Fibroblast of skin of right biceps (primary cell): ENCODE data around the gene PMVK.

ENCODE experiments used
- DNase-seq: peaks from one replicate; pipeline ENCODE4 v3.0.0-alpha.2; 2013

PMVK gene

GRCh38 chr1:154964359-154964758 lies 27.8 kb upstream of the PMVK start:
- no peak for DNase-seq

GRCh38 chr1:154963643-154964042 lies 27.1 kb upstream of the PMVK start:
- no peak for DNase-seq

- DNase-seq: no peak
These were observed 26.3 kb upstream of the PMVK start for GRCh38 chr1:154962795-154963330.

- no peak for DNase-seq
These were observed 25.7 kb upstream of the PMVK start for GRCh38 chr1:154962156-154962749.

DNA sequence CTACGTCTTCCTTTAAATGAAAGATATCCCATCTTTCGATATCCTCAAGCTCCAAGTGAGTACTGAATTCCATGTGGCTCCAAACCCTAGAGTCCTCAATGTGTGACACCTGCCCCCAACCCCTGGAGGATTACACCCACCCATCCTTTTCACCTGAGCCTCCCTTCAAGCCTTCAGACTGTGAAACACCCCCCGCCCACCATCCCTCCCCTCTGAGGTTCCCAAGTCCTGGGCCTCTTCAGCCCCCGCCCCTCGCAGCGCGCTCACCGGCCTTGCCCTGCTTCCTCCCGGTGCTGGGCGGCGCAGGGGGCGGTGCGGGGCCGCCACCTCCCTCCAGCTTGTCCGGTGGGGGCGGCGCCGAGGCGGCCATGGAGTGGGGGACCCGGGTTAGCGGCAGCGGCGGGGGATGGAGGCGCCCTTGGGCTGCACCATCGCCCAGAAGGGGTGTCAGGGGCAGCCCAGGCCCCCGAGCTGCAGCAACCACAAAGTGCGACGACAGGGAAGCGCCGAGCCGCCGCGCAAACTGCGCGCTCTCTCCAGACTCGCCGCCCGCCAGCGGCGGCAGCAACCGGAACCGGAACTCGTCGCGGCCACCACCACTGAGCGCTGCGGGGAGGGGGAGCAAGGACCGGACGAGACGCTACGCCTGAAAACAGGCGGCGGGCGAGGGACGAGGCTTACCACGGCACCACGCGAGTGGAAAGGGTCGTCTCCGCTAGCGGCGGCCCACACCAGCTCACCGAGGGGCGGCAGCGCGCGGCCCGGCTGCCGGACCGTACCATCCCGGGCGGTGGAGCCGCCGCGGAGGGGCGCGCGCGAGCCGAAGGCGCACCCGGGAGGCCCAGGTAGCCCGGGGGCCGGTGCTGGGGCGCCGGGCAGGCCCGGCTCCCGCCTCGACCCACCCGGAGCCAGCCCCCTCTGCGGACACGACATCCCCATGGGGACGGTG lies 25.0 kb upstream of the PMVK start, which contains the start of gene PYGO2:
PYGO2 (minus strand) TSS at position 576 of the 949 bp plus-strand sequence; CDS start at position 370, 206 bp downstream.
- DNase-seq: peak; percentile 81

DNA sequence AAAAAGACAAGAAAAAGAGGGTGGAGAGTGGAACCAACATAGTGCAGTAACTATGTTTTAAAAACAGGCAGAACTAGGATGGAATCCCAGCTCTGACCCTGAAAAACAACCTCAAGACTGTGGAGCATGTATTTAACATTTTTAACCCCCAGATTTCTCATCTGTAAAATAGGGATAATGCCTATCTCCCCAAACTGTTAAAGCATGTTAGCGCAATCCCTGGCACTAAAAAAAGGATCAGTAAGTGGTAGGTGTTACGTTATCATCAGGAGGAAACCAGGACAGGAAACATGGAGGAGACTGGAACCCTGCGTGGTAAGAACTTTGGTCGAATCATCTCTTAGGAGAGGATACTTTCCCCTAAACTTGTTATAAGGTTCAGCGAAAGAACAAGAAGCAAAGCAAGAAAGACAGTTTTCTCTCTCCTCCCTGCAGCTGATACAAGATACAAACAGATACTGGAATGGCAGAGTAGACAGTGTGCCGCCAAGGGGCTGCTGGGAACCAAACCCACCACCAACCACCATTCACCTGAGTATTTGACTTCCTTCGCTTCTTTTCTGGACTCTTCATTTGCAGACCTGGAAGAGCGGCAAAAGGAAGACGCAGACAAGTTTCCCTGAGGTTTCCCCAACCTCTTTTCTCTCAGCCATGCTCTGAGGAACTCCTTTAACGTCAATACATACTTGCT lies 24.1 kb upstream of the PMVK start:
- DNase-seq: no peak

DNA sequence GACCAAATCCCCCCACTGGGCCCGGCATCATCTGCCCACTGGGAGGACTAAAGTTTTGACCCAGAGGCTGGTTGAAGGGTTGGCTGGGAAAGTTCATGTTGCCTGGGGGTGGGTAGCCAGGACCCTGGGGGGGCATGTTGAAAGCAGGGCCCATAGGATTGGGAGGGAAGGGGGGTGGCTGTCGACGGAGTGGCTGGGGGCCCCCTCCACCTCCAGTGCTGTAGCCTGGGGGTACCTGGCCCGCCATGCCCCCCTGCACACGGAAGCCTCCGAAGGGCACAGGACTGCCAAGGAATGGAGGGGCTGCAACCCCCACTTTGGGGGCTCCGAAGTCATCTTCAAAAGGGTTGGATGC lies 22.9 kb upstream of the PMVK start:
- DNase-seq: no peak

- no peak for DNase-seq
These were observed 22.3 kb upstream of the PMVK start for GRCh38 chr1:154958681-154959425.

- DNase-seq: no peak
These were observed 21.5 kb upstream of the PMVK start for GRCh38 chr1:154958036-154958435.

GRCh38 chr1:154957091-154957657 lies 20.7 kb upstream of the PMVK start:
- DNase-seq: no peak

DNA sequence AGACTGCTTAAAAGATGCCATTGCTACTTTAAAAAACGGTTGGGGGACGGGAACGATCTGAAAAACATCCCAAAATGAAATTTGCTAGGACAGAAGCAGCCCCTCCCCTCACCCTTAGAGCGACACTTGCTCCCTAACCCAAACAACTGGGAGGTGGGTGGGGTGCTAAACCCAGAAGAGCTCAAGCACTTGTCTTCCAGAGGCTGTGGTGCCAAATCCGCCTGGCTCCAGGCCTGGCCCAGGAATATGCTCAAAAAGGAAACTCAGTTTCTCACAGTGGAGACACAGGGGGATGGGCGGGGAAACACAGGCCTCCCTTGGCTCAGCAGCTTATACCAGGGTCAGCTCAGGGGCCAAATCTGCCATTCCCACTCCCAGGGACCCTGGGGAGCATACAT lies 20.0 kb upstream of the PMVK start:
- no peak for DNase-seq

- peak; percentile 90 for DNase-seq
These were observed 19.4 kb upstream of the PMVK start, which contains the start of gene PBXIP1 for GRCh38 chr1:154955718-154956543. PBXIP1 (minus strand) TSS chr1:154956099; CDS start chr1:154953721, 2,378 bp downstream.

- DNase-seq: peak; percentile 61
These were observed 18.7 kb upstream of the PMVK start for GRCh38 chr1:154955039-154955717.

DNA sequence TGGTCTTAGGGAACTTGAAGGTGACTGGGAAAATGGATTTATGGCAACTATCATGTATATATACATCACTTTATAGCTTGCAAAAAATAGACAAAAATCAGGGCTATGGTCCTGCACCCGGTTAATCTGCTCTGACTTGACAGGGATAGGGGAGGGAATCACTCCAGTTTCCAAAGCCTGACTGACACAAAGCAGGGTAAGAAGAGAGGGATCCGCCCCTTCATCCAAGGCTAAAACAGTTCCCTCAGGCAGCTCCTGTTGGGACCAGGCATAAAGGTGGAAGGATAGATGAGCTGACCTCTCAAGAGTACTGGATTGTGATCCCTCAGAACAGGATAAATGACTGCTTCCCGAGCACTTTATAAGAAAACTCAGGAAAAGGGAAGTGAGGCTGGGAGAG lies 18.0 kb upstream of the PMVK start:
- DNase-seq: no peak

- no peak for DNase-seq
These were observed 17.1 kb upstream of the PMVK start for GRCh38 chr1:154953611-154954038.

- no peak for DNase-seq
These were observed 16.1 kb upstream of the PMVK start for GRCh38 chr1:154952664-154953063.

DNA sequence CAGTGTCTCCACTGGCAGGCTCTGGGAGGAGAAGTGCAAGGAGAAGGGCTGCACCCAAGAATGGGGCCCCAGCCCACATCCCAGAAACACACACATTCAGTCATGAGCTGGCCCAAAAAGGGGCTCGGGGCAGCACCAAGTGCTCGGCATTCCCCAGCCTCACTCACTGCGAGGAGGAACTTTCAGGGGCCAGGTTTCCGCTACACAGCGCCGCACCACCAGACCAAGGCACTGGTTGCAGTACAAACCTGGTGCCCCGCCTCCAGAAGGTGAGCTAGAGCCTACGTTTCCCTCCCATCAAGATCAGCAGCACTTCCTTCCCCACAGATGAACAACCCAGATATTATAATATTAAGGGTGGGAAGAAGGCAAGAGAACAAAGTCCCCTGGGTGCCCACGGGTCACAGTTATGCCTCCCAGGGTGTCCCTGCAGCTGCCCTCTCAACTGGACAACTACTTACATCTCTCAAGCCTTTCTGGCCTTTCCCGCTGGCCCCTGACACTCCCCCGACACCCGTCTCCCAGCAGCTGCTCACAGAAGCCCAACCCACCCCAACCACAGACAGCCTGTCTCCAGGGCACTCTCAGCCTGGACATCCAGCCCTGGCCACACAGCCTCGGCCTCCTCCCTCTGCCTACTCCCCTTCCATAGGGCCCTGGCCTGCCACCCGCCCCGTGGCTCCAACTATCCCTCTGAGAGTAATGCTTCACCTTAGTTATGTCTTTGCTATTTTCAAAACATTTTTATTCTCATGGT lies 15.6 kb upstream of the PMVK start:
- no peak for DNase-seq

DNA sequence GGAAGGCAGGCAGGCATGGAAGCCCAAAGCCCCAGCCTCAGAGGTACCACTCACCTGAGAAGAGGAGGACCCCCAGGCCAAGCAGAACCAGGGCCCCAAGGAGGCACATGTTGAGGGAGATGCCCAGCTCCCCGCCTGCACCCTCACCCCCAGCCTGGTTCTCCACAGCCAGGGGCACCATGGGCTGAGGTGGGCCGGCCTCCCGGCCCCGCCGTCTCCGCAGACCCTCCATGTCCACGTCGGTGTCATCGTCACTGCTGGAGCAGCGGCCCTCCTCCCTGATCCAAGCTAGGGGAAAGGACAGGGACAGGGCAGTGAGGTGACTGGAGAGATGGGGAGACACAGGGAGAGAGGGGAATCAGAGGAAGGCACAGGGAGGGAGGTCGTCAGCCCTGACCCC lies 11.6 kb upstream of the PMVK start:
- DNase-seq: no peak

GRCh38 chr1:154945962-154946850 lies 9.7 kb upstream of the PMVK start:
- DNase-seq: no peak
